Heart left ventricle (tissue), 13 donors: ENCODE data around the gene PLK5.

Source experiments
- POLR2A ChIP-seq, 2 donors: fragments of 450-650 bp; IDR thresholded peaks; one replicate each; pipeline ENCODE4 v1.6.1; 2017; ENCODE audit warnings: antibody characterized with exemption in 2 of 2, mild to moderate bottlenecking in 2 of 2, moderate library complexity in 2 of 2
- TF ChIP-seq, protein P1 (sequence below), 12 donors: fragments of 200-600 bp; sonication (generic) in 4 of 12; IDR thresholded peaks; one replicate each; pipeline versions ENCODE4 v1.5.0 to v1.8.0; 2018 to 2022; ENCODE audit warnings: antibody characterized with exemption in 12 of 12, mild to moderate bottlenecking in 5 of 12
- donor health status: ischemic (EF 13 %, LVEDD 7.1; RV severe dilation, severe dysfunction).
- donor health status: DM: no; HTN: yes; CAD: no.
- donor health status: DM: no; HTN: no; CAD: no.
- donor health status: ischemic (EF 25% LVEDD 6.9; RV normal size, moderate dysfunction).
- donor health status: ischemic (EF 25% LVEDD 5.7; RV mildly dilated, moderate dysfunction).
- donor health status: ischemic (EF 35%, LVEDD 5.7; RV mildly dilated, moderate dysfunction).
- donor health status: nonischemic (EF 11% LVEDD 7.7; RV severe dilation, severe dysfunction).
- donor health status: DM: yes; HTN: yes; CAD: no.
- donor health status: PGD.
- donor health status: ischemic (EF 29% LVEDD 5.4; RV normal size, mild dysfunction).
- donor health status: nonischemic (EF 23%, LVEDD 6.1; RV moderate dilation, normal function).

DNA sequence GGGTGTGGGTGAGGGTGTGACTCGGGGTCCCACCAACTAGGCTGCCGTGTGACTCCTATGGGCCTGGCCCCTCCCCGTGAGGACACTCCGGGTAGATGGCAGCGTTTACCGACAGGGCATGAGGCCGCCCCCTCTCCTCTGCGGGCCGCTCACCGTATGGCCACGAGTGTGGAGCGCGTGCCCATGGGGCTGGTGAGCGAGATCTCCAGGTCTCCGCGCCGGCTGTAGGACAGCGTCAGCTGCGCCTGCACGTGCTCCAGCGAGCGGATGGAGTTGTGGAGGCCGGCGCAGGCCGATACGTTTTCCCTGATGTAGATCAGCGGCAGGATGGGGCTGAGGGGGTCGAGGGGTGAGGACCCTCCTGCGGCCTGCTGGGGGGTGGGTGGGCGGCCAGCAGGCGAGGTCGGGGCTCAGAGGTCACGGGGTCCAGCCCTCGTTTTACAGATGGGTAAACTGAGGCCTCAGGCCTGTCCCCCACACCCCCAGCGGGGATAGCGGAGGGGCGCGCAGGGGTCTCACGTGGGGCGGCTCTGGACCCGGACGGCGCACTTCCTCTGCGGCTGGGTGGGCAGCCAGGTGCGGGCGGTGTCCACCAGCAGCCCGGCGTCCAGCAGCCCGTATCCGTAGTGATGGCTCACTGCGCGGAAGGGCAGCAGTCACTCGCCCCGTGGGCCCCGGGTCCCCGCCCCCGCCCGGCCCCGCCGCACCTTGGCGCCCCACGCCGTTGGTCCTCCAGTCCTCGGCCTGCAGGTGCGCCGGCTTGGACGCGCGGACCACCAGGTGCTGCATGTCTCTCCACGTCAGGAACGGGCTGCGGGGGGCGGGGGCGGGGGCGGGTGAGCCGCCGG, 40.5 kb upstream of the PLK5 start:
- TF ChIP-seq, protein P1, sequence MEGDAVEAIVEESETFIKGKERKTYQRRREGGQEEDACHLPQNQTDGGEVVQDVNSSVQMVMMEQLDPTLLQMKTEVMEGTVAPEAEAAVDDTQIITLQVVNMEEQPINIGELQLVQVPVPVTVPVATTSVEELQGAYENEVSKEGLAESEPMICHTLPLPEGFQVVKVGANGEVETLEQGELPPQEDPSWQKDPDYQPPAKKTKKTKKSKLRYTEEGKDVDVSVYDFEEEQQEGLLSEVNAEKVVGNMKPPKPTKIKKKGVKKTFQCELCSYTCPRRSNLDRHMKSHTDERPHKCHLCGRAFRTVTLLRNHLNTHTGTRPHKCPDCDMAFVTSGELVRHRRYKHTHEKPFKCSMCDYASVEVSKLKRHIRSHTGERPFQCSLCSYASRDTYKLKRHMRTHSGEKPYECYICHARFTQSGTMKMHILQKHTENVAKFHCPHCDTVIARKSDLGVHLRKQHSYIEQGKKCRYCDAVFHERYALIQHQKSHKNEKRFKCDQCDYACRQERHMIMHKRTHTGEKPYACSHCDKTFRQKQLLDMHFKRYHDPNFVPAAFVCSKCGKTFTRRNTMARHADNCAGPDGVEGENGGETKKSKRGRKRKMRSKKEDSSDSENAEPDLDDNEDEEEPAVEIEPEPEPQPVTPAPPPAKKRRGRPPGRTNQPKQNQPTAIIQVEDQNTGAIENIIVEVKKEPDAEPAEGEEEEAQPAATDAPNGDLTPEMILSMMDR (IDR thresholded peaks at IDR 0.05), result no peak
- no peak for TF ChIP-seq POLR2A (IDR thresholded peaks at IDR 0.05)
